NB4 (cell line): Measurements from ENCODE around the gene GOSR1.

ENCODE experiments used
- CTCF ChIP-seq: IDR thresholded peaks from one replicate; pipeline ENCODE4 v1.5.1; 2012; ENCODE audit warnings: low read depth, low read length
- MAX ChIP-seq: IDR thresholded peaks from 2 replicates; pipeline ENCODE4 v1.6.1; 2011; ENCODE audit warnings: low read depth, low read length
- MYC ChIP-seq: IDR thresholded peaks from 2 replicates; pipeline ENCODE4 v1.6.1; 2011; ENCODE audit warnings: low read depth, low read length
- POLR2A ChIP-seq: IDR thresholded peaks from 2 replicates; pipeline ENCODE4 v1.6.1; 2011; ENCODE audit warnings: mild to moderate bottlenecking; ENCODE audit not compliant: insufficient read length; ENCODE audit errors: extremely low read depth

GRCh38 chr17:30433514-30433913 is 43.7 kb upstream of the GOSR1 start:
- TF ChIP-seq CTCF = no peak
- no peak for TF ChIP-seq POLR2A
- TF ChIP-seq MAX = no peak
- no peak for TF ChIP-seq MYC
